Adrenal gland (tissue), 12 donors: Measurements from ENCODE around the gene PARVA. TPM values are rescaled to one million over a fixed set of nuclear protein-coding genes. Genes with fewer than 3 reads are reported as not detected.
"Not testable (repeated sequence)": the region's sequence is repeated elsewhere in the genome, so short reads cannot be mapped to it uniquely, and the experiment has no call there.

Experiments
- DNase-seq, 7 donors: peaks; one replicate each; pipeline ENCODE4 v3.0.0-alpha.2; 2019 to 2020
- H3K27ac ChIP-seq, 5 donors: fragments of 200-600 bp; sonication (generic) in 4 of 5; 1 replicate in 3 of 5; 2 replicates in 2 of 5; pipeline versions ENCODE4 v1.5.1 to v1.8.0; 2016 to 2020; ENCODE audit warnings: mild to moderate bottlenecking in 1 of 5
- H3K27me3 ChIP-seq: fragments of 200-600 bp; 2 replicates; pipeline ENCODE4 v1.8.0; 2021
- H3K36me3 ChIP-seq, 2 donors: fragments of 200-600 bp; replicated peaks in 1 of 2; 1 replicate in 1 of 2; 2 replicates in 1 of 2; pipeline versions ENCODE4 v1.5.1 to v1.8.0; 2018 to 2022
- H3K4me1 ChIP-seq, 2 donors: fragments of 200-600 bp; replicated peaks in 1 of 2; 1 replicate in 1 of 2; 2 replicates in 1 of 2; pipeline versions ENCODE4 v1.5.1 to v1.8.0; 2018 to 2021
- H3K4me3 ChIP-seq, 4 donors: fragments of 200-600 bp; sonication (generic) in 3 of 4; one replicate each; pipeline ENCODE4 v1.5.1; 2016 to 2018
- H3K9me3 ChIP-seq, 3 donors: fragments of 200-600 bp; sonication (generic) in 1 of 3; replicated peaks in 1 of 3; 1 replicate in 2 of 3; 2 replicates in 1 of 3; pipeline versions ENCODE4 v1.5.1 to v1.8.0; 2016 to 2021
- CTCF ChIP-seq, 6 experiments: fragments of 450-650 bp in 4 of 6; fragments of 200-600 bp in 2 of 6; sonication (generic) in 1 of 6; IDR thresholded peaks; 1 replicate in 5 of 6; 2 replicates in 1 of 6; pipeline versions ENCODE4 v1.5.1 to v1.8.0; 2016 to 2021; ENCODE audit warnings: antibody characterized with exemption in 6 of 6, mild to moderate bottlenecking in 2 of 6, moderate library complexity in 1 of 6
- POLR2A ChIP-seq, 2 donors: fragments of 450-650 bp; IDR thresholded peaks; one replicate each; pipeline ENCODE4 v1.6.1; 2017; ENCODE audit warnings: antibody characterized with exemption in 2 of 2, mild to moderate bottlenecking in 2 of 2, moderate library complexity in 1 of 2
- WGBS, 4 donors: extraction: QIAGEN DNeasy Blood & Tissue Kit in 2 of 4; methylation state at CpG; one replicate each; pipeline versions ENCODE4 v1.1.5 to v1.1.7; 2013 to 2017; 5-methylcytosine and 5-hydroxymethylcytosine counted together
- intact Hi-C, 2 donors: fragments of 100-400 bp; cut with DNase I; formaldehyde crosslinking; loops; one replicate each; pipeline versions ENCODE4 v1.14.1 to v1.15.0; 2022 to 2023
- polyA plus RNA-seq, 3 donors: library from polyadenylated mRNA; stranded (reverse); fragments of 200-250 nt in 2 of 3; fragments of 350-450 nt in 1 of 3; fragmentation: Illumina TruSeq in 1 of 3; extraction: RNeasy Lipid Tissue Mini Kit (QIAGEN cat#74804) in 1 of 3; gene quantifications; one replicate each; pipeline ENCODE4 v1.2.3, GENCODE V29; 2013 to 2014
- total RNA-seq, 9 donors: library from RNA; depleted of rRNA in 4 of 9; stranded (reverse); fragments of >200 nt in 4 of 9; fragments of 120-200 nt in 1 of 9; fragmentation: NEBNext Ultra II Directional in 1 of 9; extraction: Animal tissue kit (Norgen Biotek cat#: 25700) in 1 of 9; gene quantifications; one replicate each; pipeline versions ENCODE4 v1.1.0 to v1.2.4, GENCODE V29; 2013 to 2023
- donor health status: healthy with polysubstance abuse.
- donor health status: Bipolar disorder and iron deficiency.
- donor health status: DM: yes; HTN: yes; CAD: no.
- donor health status: DM: no; HTN: no; CAD: no.
- donor health status: DM: no; HTN: no; CAD: no.
- donor health status: DM: yes; HTN: yes; CAD: no.

PARVA gene
- total and polyA plus RNA-seq, 12 donors: 13.0 to 58.9 (median 31.4) TPM

- no peaks in the 10 kb centered on the region for H3K36me3 ChIP-seq
These were observed 142.7 kb downstream of the PARVA start for GRCh38 chr11:12520054-12520453.

GRCh38 chr11:12520576-12520975 is 143.2 kb downstream of the PARVA start:
- intact Hi-C loops, H3K4me1 ChIP-seq, H3K36me3 ChIP-seq, H3K27ac ChIP-seq, DNase-seq, H3K4me3 ChIP-seq, H3K9me3 ChIP-seq, H3K27me3 ChIP-seq: not testable (repeated sequence)
- WGBS, 4 donors: 88 to 98% (median 92%) methylated on average over 4 to 6 of the region's 6 CpGs

More at GRCh38 chr11:12520054-12520453, 142.7 kb downstream of the PARVA start:
- Histone ChIP-seq H3K4me1 (no peaks in the 10 kb centered on the region), H3K4me3 (no peak overlapping the region), H3K27ac (no peak overlapping the region), H3K27me3 (no peaks in the 10 kb centered on the region), H3K9me3 (no peaks in the 10 kb centered on the region)
- 91 to 98% (median 93%) methylated on average over 3 of the region's 3 CpGs for WGBS, 4 donors
- no peak for DNase-seq
- intact Hi-C loops: no loop called here
- TF ChIP-seq CTCF (IDR thresholded peaks at IDR 0.05) (no peak), POLR2A (IDR thresholded peaks at IDR 0.05) (no peak)

- Histone ChIP-seq H3K36me3 (no peaks in the 10 kb centered on the region), H3K27ac (no peak overlapping the region), H3K27me3 (no peaks in the 10 kb centered on the region), H3K4me1 (no peaks in the 10 kb centered on the region), H3K4me3 (no peak overlapping the region), H3K9me3 (no peaks in the 10 kb centered on the region)
- TF ChIP-seq POLR2A (IDR thresholded peaks at IDR 0.05) (no peak), CTCF (IDR thresholded peaks at IDR 0.05) (no peak)
- DNase-seq: no peak
- intact Hi-C loops: no loop called here
- 86 to 93% (median 92%) methylated on average over 6 to 9 of the region's 9 CpGs for WGBS, 4 donors
These were observed 146.0 kb downstream of the PARVA start for GRCh38 chr11:12523180-12523924.

GRCh38 chr11:12524865-12525264 is 147.5 kb downstream of the PARVA start:
- Histone ChIP-seq H3K9me3 (no peaks in the 10 kb centered on the region), H3K27me3 (no peaks in the 10 kb centered on the region), H3K4me1 (peaks cover 0 to 6% of the 10 kb centered on the region in 2 donors), H3K36me3 (no peaks in the 10 kb centered on the region), H3K27ac (no peak overlapping the region), H3K4me3 (no peak overlapping the region)
- TF ChIP-seq POLR2A (IDR thresholded peaks at IDR 0.05) (no peak), CTCF (IDR thresholded peaks at IDR 0.05) (no peak)
- intact Hi-C loops: no loop called here
- WGBS, 4 donors: 78 to 91% (median 87%) methylated on average over 5 of the region's 5 CpGs
- DNase-seq: no peak
